Measurements from ENCODE around the gene PLEKHB1. TPM values are rescaled to one million over a fixed set of nuclear protein-coding genes. Genes with fewer than 3 reads are reported as not detected.

PLEKHB1 gene
- total RNA-seq, 1 experiment from 2014 or later: 6.6 TPM

DNA sequence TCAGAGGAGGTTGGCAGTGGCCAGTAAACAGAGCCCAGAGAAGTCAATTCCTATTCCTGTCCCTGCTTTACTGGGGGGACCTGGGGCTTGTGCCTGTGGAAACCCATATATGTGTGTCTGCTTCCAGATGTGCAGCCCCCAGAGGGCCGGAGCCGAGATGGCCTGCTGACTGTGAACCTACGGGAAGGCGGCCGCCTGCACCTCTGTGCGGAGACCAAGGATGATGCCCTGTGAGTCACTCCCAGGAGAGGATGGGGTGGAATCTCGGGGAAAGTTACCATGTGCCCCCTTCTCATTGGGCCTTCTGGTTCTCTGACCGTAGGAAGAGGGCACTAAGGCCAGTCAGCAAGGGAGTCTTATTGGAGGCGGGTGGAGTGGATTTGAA is 5.3 kb downstream of the PLEKHB1 start:
- CTCF ChIA-PET: no interaction called here

DNA sequence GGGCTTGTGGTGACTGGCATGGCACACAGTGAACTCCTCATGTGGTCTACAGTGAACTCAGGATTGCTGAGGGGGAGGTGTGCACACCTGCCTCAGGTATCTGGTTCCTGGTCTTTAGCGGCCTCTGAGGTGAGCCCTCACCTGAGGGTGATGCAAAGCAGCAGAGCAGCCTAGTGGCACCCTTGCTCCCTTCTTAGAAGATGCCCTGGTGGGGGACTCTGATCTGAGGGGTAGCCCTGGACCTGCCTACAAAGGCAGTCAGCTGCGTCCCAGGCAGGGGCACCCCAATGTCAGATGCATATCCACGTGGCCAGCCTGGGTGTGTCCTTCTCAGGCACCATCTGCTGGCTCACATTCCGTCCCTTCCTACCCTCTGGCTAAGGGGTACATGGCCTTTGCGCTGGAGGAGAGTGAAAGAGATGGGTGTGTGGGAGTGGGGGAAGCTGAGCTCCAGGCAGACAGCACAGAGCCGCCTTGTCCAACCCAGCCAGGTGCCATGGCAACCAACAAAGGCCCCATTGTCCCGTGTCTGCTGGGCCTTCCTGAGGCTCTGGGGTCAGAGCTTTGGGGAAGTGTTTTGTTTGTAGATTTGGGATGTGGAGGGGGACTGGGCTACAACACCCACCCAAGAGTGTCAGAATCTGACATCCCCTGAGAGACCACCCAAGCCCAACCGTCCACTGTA is 5.8 kb downstream of the PLEKHB1 start:
- DNase-seq (ENCODE audit: low read depth, low spot score) (no peak), ATAC-seq (no peak)
- Histone ChIP-seq H3K27ac (ENCODE audit: low read length) (no peak overlapping the region), H3K4me1 (ENCODE audit: control insufficient read depth, insufficient read depth, low read length) (no peaks in the 10 kb centered on the region; the same call in 1 of the 2 replicates), H3K4me3 (ENCODE audit: low read depth in 2 of 2, low read length in 2 of 2) (no peak overlapping the region), H3K27me3 (ENCODE audit: control insufficient read depth, insufficient read depth, low read length) (no peaks in the 10 kb centered on the region), H3K9me3 (ENCODE audit: control insufficient read depth, insufficient read depth, low read depth, low read length) (no peaks in the 10 kb centered on the region), H3K36me3 (ENCODE audit: control insufficient read depth, insufficient read depth, low read length) (no peaks in the 10 kb centered on the region)
- ChIA-PET CTCF (no interaction called here), POLR2A (no interaction called here)
- BruUV-seq (replicated peaks): no TSS peak
- TF ChIP-seq, protein P1, sequence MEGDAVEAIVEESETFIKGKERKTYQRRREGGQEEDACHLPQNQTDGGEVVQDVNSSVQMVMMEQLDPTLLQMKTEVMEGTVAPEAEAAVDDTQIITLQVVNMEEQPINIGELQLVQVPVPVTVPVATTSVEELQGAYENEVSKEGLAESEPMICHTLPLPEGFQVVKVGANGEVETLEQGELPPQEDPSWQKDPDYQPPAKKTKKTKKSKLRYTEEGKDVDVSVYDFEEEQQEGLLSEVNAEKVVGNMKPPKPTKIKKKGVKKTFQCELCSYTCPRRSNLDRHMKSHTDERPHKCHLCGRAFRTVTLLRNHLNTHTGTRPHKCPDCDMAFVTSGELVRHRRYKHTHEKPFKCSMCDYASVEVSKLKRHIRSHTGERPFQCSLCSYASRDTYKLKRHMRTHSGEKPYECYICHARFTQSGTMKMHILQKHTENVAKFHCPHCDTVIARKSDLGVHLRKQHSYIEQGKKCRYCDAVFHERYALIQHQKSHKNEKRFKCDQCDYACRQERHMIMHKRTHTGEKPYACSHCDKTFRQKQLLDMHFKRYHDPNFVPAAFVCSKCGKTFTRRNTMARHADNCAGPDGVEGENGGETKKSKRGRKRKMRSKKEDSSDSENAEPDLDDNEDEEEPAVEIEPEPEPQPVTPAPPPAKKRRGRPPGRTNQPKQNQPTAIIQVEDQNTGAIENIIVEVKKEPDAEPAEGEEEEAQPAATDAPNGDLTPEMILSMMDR (IDR thresholded peaks at IDR 0.05): no peak
- TF ChIP-seq SIN3A (IDR thresholded peaks at IDR 0.05; ENCODE audit: borderline replicate concordance, insufficient read depth, low read depth, low read length) (no peak), POLR2AphosphoS5 (IDR thresholded peaks at IDR 0.05; ENCODE audit: low read depth, low read length) (no peak), TCF7L2 (IDR thresholded peaks at IDR 0.05; ENCODE audit: low read depth, low read length) (no peak)
- TF ChIP-seq, protein P2, sequence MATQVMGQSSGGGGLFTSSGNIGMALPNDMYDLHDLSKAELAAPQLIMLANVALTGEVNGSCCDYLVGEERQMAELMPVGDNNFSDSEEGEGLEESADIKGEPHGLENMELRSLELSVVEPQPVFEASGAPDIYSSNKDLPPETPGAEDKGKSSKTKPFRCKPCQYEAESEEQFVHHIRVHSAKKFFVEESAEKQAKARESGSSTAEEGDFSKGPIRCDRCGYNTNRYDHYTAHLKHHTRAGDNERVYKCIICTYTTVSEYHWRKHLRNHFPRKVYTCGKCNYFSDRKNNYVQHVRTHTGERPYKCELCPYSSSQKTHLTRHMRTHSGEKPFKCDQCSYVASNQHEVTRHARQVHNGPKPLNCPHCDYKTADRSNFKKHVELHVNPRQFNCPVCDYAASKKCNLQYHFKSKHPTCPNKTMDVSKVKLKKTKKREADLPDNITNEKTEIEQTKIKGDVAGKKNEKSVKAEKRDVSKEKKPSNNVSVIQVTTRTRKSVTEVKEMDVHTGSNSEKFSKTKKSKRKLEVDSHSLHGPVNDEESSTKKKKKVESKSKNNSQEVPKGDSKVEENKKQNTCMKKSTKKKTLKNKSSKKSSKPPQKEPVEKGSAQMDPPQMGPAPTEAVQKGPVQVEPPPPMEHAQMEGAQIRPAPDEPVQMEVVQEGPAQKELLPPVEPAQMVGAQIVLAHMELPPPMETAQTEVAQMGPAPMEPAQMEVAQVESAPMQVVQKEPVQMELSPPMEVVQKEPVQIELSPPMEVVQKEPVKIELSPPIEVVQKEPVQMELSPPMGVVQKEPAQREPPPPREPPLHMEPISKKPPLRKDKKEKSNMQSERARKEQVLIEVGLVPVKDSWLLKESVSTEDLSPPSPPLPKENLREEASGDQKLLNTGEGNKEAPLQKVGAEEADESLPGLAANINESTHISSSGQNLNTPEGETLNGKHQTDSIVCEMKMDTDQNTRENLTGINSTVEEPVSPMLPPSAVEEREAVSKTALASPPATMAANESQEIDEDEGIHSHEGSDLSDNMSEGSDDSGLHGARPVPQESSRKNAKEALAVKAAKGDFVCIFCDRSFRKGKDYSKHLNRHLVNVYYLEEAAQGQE (IDR thresholded peaks at IDR 0.05; ENCODE audit: insufficient read depth in 1 of 2, low read depth in 2 of 2, low read length in 1 of 2): no peak
- intact Hi-C loops (cut with micrococcal nuclease; ENCODE audit: unreplicated experiment): no loop called here
- in situ Hi-C loops (cut with HindIII; ENCODE audit: low pct_unique_long_range_greater_than_20kb, low sequenced_read_pairs): no loop called here

More for the DNA sequence above, 5.3 kb downstream of the PLEKHB1 start:
- H3K36me3 ChIP-seq (ENCODE audit: control insufficient read depth, insufficient read depth, low read length): no peaks in the 10 kb centered on the region
- DNase-seq (ENCODE audit: low read depth, low spot score) (no peak), ATAC-seq (no peak)
- no peak for TF ChIP-seq POLR2AphosphoS5 (IDR thresholded peaks at IDR 0.05; ENCODE audit: low read depth, low read length)
- no peak for TF ChIP-seq TCF7L2 (IDR thresholded peaks at IDR 0.05; ENCODE audit: low read depth, low read length)
- no peak for TF ChIP-seq SIN3A (IDR thresholded peaks at IDR 0.05; ENCODE audit: borderline replicate concordance, insufficient read depth, low read depth, low read length)
- TF ChIP-seq, protein P2 (IDR thresholded peaks at IDR 0.05; ENCODE audit: insufficient read depth in 1 of 2, low read depth in 2 of 2, low read length in 1 of 2): no peak
- TF ChIP-seq, protein P1 (IDR thresholded peaks at IDR 0.05): no peak
- no peak overlapping the region for H3K27ac ChIP-seq (ENCODE audit: low read length)
- intact Hi-C loops (cut with micrococcal nuclease; ENCODE audit: unreplicated experiment) (no loop called here), in situ Hi-C loops (cut with HindIII; ENCODE audit: low pct_unique_long_range_greater_than_20kb, low sequenced_read_pairs) (no loop called here)
- no peaks in the 10 kb centered on the region for H3K27me3 ChIP-seq (ENCODE audit: control insufficient read depth, insufficient read depth, low read length)
- POLR2A ChIA-PET: no interaction called here
- no peak overlapping the region for H3K4me3 ChIP-seq (ENCODE audit: low read depth in 2 of 2, low read length in 2 of 2)
- H3K9me3 ChIP-seq (ENCODE audit: control insufficient read depth, insufficient read depth, low read depth, low read length): no peaks in the 10 kb centered on the region
- BruUV-seq (replicated peaks): no TSS peak
- H3K4me1 ChIP-seq (ENCODE audit: control insufficient read depth, insufficient read depth, low read length): no peaks in the 10 kb centered on the region; the same call in 1 of the 2 replicates
